Breast epithelium (tissue), 3 donors: ENCODE results near the gene PIP5K1B.

Experiments used
- CTCF ChIP-seq, 3 donors: fragments of 450-650 bp; IDR thresholded peaks; one replicate each; pipeline ENCODE4 v1.5.1; 2016 to 2017; ENCODE audit warnings: antibody characterized with exemption in 3 of 3, mild to moderate bottlenecking in 3 of 3, moderate library complexity in 3 of 3
- POLR2AphosphoS5 ChIP-seq, 3 donors: sonication (generic); formaldehyde crosslinking; IDR thresholded peaks; one replicate each; pipeline ENCODE4 v1.6.1; 2017; ENCODE audit warnings: antibody characterized with exemption in 3 of 3

- no peak for TF ChIP-seq POLR2AphosphoS5 (IDR thresholded peaks at IDR 0.05)
- no peak for TF ChIP-seq CTCF (IDR thresholded peaks at IDR 0.05)
Observed at GRCh38 chr9:68834931-68835520, 130.0 kb downstream of the PIP5K1B start.
